Measurements from ENCODE around the gene MECP2. TPM values are rescaled to one million over a fixed set of nuclear protein-coding genes. Genes with fewer than 3 reads are reported as not detected.

MECP2 gene
- total RNA-seq, 1 experiment from 2014 or later, result 47.3 TPM

DNA sequence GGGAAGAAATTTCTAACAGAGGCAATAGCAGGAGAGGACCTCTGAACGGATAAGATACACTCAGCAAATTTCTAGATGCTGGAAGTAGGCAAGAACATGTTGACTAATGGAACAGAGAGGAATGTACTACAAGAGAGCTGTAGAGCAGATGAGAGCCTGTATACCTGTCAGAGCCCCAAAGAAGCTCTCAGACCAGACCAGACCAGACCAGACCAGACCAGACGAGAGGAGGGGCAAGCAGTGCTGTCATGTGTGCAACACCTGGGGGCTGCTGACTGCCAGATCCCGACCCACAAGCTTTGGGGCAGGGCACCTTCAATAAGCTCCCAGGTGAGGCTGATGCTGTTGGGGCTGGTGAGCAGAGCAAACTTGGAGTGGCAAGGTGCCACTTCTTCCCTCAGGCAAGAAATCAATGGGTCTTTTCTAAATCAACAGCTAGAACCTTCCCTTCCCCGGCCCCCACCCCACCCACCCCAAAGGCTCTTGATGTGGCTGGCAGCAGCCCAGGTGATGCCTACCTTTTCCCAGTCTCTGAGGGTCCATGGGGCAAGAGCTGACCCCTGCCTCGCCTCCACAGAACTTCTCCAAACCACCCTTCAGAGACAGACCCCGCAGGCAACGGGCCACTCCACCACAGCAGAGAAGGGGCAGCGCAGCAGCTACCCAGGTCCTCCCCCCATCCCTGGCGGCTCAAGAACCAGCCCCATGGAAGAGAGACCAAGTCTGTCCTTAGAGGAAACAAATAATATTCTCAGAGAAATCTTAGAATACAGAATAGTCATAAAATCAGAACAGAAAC is 32.7 kb downstream of the MECP2 start:
- Histone ChIP-seq H3F3A (ENCODE audit: low read length, unreplicated experiment) (no peaks in the 10 kb centered on the region), H3K27me3 (ENCODE audit: low read length) (no peaks in the 10 kb centered on the region), H3K9ac (ENCODE audit: low read length) (no peak overlapping the region), H3K4me3 (ENCODE audit: low read length) (no peak overlapping the region), H3K4me2 (ENCODE audit: low read length) (no peak overlapping the region), H3K36me3 (ENCODE audit: low read depth, low read length) (no peaks in the 10 kb centered on the region; the same call in 1 of the 2 replicates), H3K9me2 (replicated peaks; ENCODE audit: low read length) (no peaks in the 10 kb centered on the region), H4K20me1 (ENCODE audit: low read length) (0 out of 2 replicates have a peak, but pooled peaks cover 4% of the 10 kb centered on the region), H3K27ac (ENCODE audit: low read length) (no peak overlapping the region), H3K4me1 (ENCODE audit: insufficient read depth, low read length) (no peaks in the 10 kb centered on the region), H3K79me2 (ENCODE audit: low read length) (peaks cover 85% of the 10 kb centered on the region), H3K9me3 (ENCODE audit: low read length) (no peaks in the 10 kb centered on the region), H2AFZ (ENCODE audit: low read length) (no peak overlapping the region)
- DNase-seq (no peak), ATAC-seq (no peak)
- ChIA-PET POLR2A (ENCODE audit: unreplicated experiment) (interaction anchor here (0.7 kb wide), 1 partner anchor 10 kb away, joined by 3 read pairs; no protein-coding TSS in a partner anchor), CTCF (no interaction called here)
- no TSS peak for BruUV-seq (replicated peaks)
- intact Hi-C loops (cut with micrococcal nuclease), result no loop called here
- TF ChIP-seq EZH2phosphoT487 (IDR thresholded peaks at IDR 0.05; ENCODE audit: borderline replicate concordance, low read length) (no peak), EZH2 (IDR thresholded peaks at IDR 0.05; ENCODE audit: low read length, unreplicated experiment) (no peak)
- TF ChIP-seq, protein P1, sequence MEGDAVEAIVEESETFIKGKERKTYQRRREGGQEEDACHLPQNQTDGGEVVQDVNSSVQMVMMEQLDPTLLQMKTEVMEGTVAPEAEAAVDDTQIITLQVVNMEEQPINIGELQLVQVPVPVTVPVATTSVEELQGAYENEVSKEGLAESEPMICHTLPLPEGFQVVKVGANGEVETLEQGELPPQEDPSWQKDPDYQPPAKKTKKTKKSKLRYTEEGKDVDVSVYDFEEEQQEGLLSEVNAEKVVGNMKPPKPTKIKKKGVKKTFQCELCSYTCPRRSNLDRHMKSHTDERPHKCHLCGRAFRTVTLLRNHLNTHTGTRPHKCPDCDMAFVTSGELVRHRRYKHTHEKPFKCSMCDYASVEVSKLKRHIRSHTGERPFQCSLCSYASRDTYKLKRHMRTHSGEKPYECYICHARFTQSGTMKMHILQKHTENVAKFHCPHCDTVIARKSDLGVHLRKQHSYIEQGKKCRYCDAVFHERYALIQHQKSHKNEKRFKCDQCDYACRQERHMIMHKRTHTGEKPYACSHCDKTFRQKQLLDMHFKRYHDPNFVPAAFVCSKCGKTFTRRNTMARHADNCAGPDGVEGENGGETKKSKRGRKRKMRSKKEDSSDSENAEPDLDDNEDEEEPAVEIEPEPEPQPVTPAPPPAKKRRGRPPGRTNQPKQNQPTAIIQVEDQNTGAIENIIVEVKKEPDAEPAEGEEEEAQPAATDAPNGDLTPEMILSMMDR (conservative IDR thresholded peaks at IDR 0.05; ENCODE audit: low read depth, low read length), result no peak

DNA sequence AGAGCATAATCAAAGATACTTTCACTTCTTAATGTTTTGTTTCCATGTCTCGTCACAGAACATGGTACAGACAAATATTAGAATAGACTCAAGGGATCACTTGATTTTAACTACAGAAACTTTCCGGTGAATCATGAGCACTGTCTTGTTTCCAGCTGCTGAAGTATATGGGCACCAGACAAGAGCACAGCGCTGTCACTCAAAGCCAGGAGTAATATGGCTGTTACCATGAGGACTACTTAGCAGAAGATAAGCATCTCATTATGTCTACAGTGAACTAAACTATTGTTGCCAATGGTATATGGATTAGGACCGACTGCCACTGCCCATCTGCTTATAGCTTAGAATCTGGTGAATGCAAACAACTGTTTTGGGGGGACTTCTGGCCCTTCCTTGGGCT is 34.3 kb downstream of the MECP2 start:
- H3K79me2 ChIP-seq (ENCODE audit: low read length), result peaks cover 87% of the 10 kb centered on the region
- ATAC-seq (no peak), DNase-seq (no peak)
- no peaks in the 10 kb centered on the region for H3K9me2 ChIP-seq (replicated peaks; ENCODE audit: low read length)
- no peaks in the 10 kb centered on the region for H3K4me1 ChIP-seq (ENCODE audit: insufficient read depth, low read length)
- H4K20me1 ChIP-seq (ENCODE audit: low read length), result 0 out of 2 replicates have a peak, but pooled peaks cover 4% of the 10 kb centered on the region
- H3K9me3 ChIP-seq (ENCODE audit: low read length), result no peaks in the 10 kb centered on the region
- ChIA-PET POLR2A (ENCODE audit: unreplicated experiment) (interaction anchor here (0.7 kb wide), 1 partner anchor 47 kb away, joined by 3 read pairs; no protein-coding TSS in a partner anchor), CTCF (no interaction called here)
- H3K27ac ChIP-seq (ENCODE audit: low read length), result no peak overlapping the region
- BruUV-seq (replicated peaks), result no TSS peak
- H3K36me3 ChIP-seq (ENCODE audit: low read depth, low read length), result peaks cover 6% of the 10 kb centered on the region
- H3K9ac ChIP-seq (ENCODE audit: low read length), result no peak overlapping the region
- no peak overlapping the region for H2AFZ ChIP-seq (ENCODE audit: low read length)
- no peak for TF ChIP-seq EZH2phosphoT487 (IDR thresholded peaks at IDR 0.05; ENCODE audit: borderline replicate concordance, low read length)
- TF ChIP-seq, protein P1 (conservative IDR thresholded peaks at IDR 0.05; ENCODE audit: low read depth, low read length), result no peak
- no peak for TF ChIP-seq EZH2 (IDR thresholded peaks at IDR 0.05; ENCODE audit: low read length, unreplicated experiment)
- no peak overlapping the region for H3K4me2 ChIP-seq (ENCODE audit: low read length)
- intact Hi-C loops (cut with micrococcal nuclease), result no loop called here
- no peaks in the 10 kb centered on the region for H3F3A ChIP-seq (ENCODE audit: low read length, unreplicated experiment)
- H3K4me3 ChIP-seq (ENCODE audit: low read length), result no peak overlapping the region
- H3K27me3 ChIP-seq (ENCODE audit: low read length), result no peaks in the 10 kb centered on the region

DNA sequence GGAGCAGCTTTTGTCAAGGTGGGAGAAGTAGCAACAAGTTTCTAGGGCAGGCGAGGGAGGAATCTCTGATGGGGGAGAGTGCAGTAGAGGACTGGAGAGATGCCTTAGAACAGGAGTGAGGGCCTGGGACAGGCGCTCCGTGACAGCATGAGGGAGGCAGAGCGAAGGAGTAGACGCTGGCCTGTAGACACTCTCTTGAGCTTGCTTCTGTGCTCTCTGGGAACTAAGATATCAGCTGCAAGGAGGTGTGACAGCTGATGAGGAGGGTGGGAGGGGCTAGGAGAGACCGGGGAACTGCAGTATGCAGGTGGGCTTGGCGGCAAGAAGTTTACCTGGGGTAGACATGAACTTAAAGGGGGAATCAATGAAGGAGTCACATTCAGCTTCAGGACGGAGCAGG is 35.7 kb downstream of the MECP2 start:
- DNase-seq (no peak), ATAC-seq (no peak)
- no peak overlapping the region for H3K27ac ChIP-seq (ENCODE audit: low read length)
- no peak overlapping the region for H3K9ac ChIP-seq (ENCODE audit: low read length)
- BruUV-seq (replicated peaks), result no TSS peak
- H3K9me2 ChIP-seq (replicated peaks; ENCODE audit: low read length), result no peaks in the 10 kb centered on the region
- H3K9me3 ChIP-seq (ENCODE audit: low read length), result no peaks in the 10 kb centered on the region
- ChIA-PET POLR2A (ENCODE audit: unreplicated experiment) (interaction anchor here (0.5 kb wide), 1 partner anchor 32 kb away, joined by 3 read pairs; no protein-coding TSS in a partner anchor), CTCF (no interaction called here)
- 0 out of 2 replicates have a peak, but pooled peaks cover 4% of the 10 kb centered on the region for H4K20me1 ChIP-seq (ENCODE audit: low read length)
- H3K36me3 ChIP-seq (ENCODE audit: low read depth, low read length), result peaks cover 6% of the 10 kb centered on the region
- no peak overlapping the region for H2AFZ ChIP-seq (ENCODE audit: low read length)
- no peaks in the 10 kb centered on the region for H3F3A ChIP-seq (ENCODE audit: low read length, unreplicated experiment)
- H3K4me2 ChIP-seq (ENCODE audit: low read length), result no peak overlapping the region
- no peaks in the 10 kb centered on the region for H3K4me1 ChIP-seq (ENCODE audit: insufficient read depth, low read length)
- peaks cover 87% of the 10 kb centered on the region for H3K79me2 ChIP-seq (ENCODE audit: low read length)
- H3K4me3 ChIP-seq (ENCODE audit: low read length), result no peak overlapping the region
- intact Hi-C loops (cut with micrococcal nuclease), result no loop called here
- TF ChIP-seq EZH2 (IDR thresholded peaks at IDR 0.05; ENCODE audit: low read length, unreplicated experiment), result no peak
- no peaks in the 10 kb centered on the region for H3K27me3 ChIP-seq (ENCODE audit: low read length)

All from PC-3 (cell line).